NCI-H1092 treated with DMSO at 0.1 percent for 48 hours (cell line): ENCODE results near the gene RAB32.
"Not testable (repeated sequence)": the region's sequence is repeated elsewhere in the genome, so short reads cannot be mapped to it uniquely, and the experiment has no call there.

Experiments
- DNase-seq: peaks from one replicate; lab custom pipeline; 2025; lab: John Stamatoyannopoulos, UW

RAB32 gene

DNA sequence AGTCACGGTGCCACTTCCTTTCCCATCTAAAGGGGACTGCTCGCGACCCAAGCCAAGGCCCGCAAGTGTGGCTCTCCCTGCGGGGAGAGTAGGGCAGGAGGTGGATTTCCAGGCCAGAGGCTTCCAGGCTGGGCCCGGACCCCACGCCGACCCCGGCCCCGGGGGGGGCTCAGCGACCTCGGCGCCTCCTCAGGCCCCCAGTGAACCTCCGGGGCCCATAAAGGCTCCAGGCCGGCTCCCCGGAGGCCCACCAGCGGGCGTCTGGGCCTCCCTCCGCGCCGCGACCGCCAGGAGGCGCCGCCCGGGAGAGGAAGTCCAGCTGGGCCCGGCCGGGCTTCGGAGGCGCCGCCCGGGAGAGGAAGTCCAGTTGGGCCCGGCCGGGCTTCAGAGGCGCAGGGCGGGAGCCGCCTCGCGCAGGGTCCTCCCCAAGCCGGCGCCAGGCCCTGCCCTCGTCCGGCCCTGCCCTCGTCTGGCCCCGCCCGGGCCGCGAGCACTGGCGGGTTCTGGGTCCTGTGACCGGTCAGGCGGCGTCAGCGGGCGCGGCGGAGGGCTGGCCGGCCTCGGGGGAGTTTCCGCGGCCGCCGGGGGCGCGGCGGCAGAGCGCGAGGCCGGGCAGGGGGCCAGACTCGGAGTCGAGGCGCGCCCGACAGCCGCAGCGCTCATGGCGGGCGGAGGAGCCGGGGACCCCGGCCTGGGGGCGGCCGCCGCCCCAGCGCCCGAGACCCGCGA lies at the start of gene RAB32:
TSS of gene RAB32 (plus strand) at position 623 of the 729 bp plus-strand sequence. CDS start at position 662, 39 bp downstream.
- DNase-seq, result no peak

DNA sequence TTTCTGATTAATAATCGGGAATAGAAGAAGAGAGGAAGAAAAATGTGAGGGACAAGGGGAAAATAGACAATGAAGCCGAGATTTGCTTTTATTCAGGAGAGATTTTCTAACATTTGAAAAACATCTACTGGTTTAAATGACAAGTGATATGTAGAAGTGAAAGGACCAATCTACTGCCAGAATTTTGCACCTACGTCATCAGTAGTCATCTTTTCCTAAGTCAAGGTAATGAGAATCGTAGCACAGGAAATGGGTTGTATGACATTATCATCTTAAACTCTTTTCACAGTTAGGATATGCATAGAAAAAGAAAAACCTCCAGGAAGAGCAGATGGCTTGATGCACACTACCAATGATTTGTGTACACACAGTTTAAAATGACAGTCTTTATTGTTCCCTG lies 45.3 kb upstream of the RAB32 start:
- DNase-seq, result no peak

DNA sequence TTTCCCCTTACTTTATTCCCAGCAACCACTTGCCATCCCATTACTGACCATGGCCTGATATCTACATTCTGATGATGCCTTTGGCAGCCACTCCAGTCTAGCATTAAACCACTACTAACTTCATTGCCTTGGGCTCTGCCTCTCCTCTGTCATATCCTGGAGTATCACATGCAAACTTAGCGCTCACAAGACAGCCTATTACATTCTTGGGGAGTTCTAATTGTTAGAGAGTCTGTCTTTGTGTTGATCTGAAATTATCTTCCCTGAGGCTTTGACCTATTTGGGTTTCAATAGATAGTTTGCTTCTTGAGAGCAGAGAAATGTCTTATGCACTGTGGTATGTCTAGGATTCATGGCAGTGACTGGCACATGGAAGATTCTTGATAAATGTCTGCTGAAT lies 40.5 kb upstream of the RAB32 start:
- no peak for DNase-seq

DNA sequence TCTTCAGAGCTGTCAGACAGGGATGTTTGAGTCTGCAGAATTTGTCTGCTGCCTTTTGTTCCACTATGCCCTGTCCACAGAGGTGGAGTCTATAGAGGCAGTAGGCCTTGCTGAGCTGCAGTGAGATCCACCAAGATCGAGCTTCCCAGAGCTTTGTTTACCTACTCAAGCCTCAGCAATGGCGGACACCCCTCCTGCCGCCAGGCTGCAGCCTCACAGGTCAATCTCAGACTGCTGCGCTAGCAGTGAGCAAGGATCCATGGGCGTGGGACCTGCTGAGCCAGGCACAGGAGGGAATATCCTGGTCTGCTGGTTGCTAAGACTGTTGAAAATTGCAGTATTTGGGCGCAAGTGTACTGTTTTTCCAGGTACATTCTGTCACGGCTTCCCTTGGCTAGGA lies 28.4 kb upstream of the RAB32 start:
- DNase-seq, result no peak

DNA sequence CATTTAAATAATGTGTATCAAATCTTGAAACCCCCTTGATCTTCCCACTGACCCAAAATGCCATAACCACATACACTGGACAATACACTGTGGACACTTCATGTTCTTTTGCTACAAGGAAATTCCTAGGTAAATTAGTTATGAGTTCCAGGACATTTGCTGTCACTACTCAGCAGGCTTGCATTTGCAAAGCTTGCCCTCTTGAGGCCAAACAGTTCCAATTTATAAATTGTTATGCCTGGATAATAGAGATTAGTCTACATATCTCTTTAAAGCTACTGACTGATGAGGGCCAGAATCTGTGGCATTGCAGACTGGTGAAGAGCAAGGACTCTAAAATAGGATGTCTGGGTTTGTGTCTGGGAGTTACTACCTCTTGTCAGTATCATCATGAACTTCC lies 17.4 kb upstream of the RAB32 start:
- DNase-seq, result no peak

DNA sequence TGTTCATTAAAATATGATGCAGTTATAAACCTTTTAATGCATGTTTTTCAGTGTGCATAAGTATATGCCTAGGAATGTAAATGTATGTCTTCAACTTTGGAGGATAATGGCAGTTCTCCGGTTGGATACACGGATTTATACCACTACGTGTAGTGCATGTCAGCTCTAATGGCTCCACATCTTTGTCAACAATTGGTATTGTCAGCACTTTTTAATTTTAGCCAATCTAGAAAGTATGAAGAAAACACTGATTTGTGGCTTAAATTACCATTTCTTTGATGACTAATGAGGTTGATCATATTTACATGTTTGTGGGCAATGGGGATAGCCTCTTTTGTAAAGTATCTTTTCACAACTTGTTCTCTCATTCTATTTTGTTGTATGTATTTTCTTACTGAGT lies 10.9 kb upstream of the RAB32 start:
- no peak for DNase-seq

DNA sequence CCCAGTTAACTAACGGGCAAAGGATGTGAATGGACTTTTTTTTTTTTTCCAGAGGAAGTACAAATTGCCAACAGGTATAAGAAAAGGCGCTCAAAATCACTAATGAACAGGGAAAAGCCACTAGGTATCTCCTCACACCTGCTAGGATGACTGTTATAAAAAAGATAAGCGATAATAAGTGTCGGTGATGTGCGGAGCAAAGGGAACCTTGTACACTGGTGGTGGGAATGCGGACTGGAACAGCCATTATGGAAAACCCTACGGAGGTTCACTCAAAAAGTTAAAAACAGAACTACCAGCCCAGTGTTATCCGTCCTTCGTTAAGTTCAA lies 787 bp upstream of the RAB32 start:
- no peak for DNase-seq

DNA sequence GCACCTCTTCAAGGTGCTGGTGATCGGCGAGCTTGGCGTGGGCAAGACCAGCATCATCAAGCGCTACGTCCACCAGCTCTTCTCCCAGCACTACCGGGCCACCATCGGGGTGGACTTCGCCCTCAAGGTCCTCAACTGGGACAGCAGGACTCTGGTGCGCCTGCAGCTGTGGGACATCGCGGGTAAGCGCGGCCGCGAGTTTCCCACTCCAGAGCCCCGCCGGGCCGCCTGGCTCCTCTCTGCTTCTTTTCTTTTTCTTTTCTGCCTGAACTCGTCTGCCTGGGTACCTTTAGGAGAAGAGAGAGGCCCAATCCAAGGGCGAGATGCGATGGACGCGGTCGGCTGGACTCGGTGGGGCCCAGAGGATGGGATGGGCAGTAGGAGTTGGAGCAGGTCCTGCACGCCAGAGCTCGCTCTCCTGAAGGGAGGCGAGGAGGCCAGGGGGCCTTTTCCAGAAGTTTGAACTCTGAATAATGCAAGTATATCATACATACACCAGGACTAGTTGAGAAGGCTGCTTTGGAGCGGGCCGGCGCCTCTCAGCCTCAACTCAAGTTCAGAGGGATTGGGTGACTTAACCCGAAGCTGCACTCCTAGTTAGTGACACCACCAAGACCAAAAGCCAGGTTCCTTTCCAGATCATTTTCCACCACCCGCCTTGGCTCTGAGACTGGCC lies 445 bp downstream of the RAB32 start:
- no peak for DNase-seq

DNA sequence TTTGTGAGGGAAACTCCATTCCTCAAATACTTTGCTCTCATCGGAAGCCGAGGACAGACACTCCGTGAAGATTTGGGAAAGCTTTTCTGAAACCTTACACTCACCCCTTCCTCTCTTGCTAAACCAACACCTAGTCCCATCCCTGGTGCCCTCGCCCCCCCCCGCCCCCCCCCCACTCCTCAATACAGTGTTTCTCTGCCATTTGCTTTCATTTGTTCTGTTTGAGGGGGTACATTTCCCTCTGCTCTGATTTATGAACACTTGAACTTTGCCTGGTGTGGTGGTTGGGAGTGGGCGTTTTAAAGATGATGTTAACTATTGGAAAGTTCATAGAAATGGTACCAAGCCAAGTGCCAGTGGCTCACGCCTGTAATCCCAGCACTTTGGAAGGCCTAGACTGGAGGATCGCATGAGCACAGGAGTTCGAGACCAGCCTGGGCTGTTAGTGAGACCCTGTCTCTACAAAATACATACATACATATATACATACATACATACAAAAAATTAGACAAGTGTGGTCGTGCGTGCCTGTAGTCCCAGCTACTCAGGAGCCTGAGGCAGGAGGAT lies 1.1 kb downstream of the RAB32 start:
- no peak for DNase-seq

DNA sequence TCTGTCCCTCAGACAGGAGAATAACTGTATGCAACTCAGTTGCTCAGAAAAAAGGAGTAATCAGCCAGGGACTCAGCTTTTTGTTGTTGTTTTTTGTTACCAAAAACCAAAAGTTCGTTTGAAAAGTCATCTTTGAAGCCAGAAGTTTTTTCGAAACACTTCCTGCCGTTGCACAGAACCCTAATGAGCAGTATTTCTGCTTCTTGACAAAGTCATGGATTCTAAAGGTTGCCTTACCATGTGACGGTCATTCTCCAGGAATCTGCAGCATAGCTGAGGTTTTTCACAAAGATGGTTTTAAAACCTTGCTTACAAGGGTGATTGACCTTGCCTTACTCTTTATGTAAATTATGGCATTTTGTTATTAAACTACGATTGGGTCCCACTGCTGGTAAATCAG lies 1.9 kb downstream of the RAB32 start:
- DNase-seq, result no peak

DNA sequence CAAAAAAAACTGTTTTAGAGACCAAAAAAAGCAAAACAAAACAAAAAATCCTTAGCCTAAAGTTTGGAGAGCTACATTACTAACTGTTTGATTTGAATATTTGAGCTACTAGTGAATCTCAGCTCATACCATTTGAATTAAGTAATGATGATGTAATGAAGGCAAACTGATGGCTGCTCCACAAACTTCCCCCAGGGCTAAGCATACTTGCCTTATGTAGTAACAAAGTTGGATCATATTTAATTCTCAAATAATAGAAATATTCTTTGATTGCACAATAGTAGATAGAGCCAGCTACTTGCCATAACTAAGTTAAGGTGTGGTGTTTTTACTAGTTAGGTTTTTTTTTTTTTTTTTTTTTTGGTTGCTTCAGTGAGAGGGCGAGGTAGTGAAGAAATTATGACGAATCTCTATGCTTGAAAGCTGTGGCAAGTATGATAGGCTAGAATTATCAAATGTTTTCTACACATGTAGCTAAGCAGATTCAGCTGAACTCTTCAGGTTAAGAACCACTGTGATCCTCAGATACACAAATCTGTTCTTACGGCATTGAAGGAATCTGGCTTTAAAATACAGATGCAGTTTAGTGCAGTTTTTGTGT lies 2.9 kb downstream of the RAB32 start:
- DNase-seq, result no peak

DNA sequence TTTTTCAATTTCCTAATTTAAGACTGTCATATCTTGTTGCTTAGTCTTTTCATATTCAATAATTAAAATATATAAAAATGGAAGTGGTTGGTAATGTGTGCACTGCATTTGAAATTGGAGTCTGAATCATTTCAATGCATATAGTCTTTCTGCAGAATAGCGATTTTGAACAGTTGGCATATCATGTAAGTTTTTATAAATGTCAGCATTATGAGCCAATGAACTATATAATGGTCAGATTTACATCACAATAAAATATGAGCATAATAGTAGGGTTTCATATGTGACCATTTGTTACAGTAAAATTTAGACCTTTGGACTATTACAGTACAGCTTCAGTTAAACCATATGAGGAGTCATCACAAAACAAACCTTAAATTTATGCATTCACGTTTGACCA lies 4.3 kb downstream of the RAB32 start:
- no peak for DNase-seq

DNA sequence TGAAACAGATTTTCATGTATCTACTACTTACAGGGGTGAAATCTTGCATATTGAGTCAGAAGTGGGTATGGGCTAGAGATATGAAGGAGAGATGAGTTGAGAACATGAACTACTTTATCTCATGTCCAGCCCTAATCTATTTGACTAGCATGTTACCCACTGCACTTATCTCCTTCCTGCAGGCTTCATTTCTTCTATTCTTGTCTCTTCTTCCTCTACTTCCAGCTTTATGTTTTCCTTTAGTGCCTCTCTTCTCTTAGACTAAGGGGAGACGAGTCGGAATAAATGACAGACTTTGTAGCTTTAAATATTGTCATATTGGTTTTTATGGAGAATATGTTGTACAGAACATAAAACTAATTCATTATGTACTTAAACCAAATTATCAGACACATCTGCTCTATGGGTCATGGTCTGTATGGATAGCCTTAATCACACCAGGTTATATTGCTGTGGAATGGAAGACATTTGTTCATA lies 5.3 kb downstream of the RAB32 start:
- no peak for DNase-seq

DNA sequence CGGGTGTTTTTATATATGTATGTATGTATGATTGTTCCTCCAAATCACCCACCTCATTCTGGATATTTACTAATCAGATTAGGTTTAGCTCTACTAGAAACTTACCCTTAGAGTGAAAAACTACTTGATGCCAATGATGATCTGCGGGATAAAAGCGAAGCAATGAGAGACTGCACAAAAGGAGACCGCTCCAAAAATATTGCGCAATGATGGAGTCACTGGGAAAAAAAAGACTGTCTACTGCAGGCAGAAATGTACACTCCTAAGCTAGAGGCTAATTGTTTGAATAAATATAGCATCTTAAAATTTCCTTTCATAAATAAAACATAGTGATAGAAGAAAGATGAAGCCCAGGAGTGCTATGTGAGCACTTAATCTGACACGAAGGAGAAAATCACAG lies 7.3 kb downstream of the RAB32 start:
- DNase-seq, result no peak

DNA sequence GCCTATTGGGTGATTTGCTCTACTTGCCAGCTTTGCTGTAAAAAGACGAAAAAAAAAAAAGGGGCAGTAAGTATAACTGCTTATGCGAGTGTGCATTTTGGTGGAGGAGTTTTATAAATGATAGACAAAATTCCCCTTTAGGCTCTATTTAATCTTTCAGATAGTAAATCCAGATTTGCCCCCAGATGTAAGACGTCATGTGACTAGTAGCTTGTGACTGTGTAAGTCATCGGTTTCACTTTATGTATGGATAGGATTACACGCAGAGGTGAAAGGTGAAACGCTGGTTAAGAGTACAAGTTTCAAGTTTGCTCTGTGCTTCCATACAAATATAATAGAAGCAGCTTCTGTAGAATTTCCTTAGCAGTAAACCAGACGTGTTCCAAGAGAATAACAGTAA lies 7.9 kb downstream of the RAB32 start:
- DNase-seq, result no peak

DNA sequence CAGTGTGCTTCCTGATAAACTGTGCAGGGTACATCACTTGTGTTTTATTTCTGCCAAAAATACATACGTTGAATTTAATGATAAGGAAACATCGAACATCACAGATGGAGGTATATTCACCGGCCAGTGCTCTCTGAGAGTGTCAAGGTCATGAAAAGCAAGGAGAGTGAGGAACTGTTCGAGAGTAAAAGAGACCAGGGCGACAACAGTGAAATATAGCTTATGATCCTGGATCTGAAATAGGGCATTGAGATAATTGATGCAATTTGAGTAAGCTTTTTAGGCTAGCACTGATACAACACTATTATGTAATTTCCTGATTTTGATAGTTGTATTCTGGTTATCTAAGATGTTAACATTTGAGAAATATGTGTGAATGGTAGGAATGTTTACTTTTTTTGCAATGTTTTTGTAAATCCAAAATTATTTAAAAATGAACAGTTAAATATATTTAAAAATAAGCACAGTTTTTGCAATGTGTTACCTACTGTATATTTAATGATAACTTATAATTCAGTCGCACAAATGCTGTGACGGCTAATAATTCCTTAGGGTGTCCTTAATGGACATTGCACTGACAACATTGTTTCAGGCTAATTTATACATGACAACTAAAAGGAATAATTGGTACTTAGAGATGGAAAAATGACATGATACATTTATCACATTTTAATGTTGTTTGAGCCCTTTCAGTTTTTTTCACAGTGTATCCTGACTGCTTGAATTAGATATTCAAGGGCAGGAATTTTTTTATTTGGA lies 9.9 kb downstream of the RAB32 start:
- DNase-seq, result no peak

DNA sequence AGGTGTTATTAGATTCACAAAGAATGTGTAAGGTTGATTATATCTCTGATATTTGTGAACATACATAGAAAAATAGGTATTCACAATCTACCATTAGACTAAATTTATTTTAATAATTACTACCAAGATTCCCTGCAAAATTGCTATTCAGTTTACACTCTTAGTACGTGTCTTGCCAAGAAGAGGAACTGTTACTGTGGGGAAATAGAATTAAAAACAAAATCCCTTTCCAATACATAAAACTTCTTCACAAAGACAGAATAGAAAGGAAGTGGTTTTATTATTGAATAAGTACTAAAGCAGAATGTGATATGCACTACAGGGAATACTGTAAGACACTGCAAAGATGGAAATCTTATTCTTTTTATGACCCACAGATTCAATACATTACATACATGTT lies 17.0 kb downstream of the RAB32 start:
- DNase-seq, result no peak

DNA sequence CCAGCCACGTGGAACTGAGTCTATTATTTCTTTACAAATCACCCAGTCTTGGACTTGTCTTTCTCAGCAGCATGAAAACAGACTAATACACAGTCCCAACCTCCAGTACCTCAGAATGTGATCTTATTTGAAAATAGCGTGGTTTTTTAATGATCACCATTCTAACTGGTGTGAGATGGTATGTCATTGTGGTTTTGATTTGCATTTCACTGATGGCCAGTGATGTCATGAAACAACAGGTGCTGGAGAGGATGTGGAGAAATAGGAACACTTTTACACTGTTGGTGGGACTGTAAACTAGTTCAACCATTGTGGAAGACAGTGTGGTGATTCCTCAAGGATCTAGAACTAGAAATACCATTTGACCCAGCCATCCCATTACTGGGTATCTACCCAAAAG lies 23.0 kb downstream of the RAB32 start:
- not testable (repeated sequence) for DNase-seq

DNA sequence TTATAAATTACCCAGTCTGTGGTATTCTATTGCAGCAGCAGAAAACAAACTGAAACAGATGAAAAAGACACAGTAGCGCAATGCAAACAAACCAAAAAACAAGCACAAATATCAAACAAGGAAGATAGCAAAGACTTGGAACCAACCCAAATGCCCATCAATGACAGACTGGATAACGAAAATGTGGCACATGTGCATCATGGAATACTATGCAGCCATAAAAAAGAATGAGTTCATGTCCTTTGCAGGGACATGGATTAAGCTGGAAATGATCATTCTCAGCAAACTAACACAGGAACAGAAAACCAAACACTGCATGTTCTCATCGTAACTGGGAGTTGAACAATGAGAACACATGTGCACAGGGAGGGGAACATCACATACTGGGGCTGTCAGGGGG lies 25.0 kb downstream of the RAB32 start:
- not testable (repeated sequence) for DNase-seq

DNA sequence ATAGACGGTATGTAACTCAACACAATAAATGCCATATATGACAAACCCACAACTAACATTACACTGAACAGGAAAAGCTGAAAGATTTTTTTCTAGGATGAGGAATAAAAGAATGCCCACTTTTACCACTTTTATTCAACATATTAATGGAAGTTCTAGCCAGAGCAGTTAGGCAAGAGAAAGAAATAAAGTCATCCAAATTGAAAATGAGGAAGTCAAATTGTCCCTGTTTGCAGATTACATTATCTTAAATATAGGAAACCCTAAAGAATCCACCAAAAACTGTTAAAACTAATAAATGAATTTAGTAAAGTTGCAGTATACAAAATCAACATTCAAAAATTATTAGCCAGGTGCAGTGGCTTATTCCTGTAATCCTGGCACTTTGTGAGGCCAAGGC lies 30.6 kb downstream of the RAB32 start:
- no peak for DNase-seq

DNA sequence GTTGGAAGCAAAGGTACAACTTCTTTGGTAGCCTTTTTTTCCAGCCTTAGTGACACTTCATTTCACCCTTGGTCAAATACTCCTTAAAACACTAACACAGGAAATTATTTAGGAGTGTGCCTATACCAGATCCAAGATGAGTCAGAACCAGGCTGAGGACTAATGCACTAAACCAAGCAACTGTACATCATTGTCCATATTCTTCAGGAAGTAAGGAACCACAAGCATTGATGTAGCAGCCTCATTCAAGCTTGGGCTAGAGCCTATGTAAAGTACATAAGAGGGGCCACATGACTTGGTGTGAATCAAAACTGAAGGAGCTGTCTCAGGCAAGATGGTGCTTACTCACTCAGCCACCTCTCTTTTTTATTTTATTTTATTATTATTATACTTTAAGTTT lies 34.4 kb downstream of the RAB32 start:
- no peak for DNase-seq

DNA sequence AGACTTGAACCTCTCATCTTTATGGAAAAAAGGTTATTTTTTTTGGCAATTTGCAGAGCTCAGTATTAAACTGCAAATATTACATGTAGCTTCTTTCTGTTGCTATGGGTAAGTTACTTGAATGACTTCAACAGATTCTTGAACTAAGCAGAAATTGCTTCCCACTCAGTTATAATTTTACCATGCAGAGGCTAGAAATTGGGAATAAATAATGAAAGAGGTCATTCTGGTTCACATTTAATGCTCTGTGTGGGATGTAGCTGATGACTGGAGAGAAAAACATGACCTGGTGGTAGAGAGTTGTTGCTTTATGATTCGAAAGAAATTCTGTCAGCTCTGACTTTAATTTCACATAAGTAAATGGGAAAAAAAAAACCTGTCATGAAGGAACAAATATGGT lies 38.3 kb downstream of the RAB32 start:
- no peak for DNase-seq
